Neural crest cell (in vitro differentiated cells): ENCODE data around the gene HM13. TPM values are rescaled to one million over a fixed set of nuclear protein-coding genes. Genes with fewer than 3 reads are reported as not detected.

Experiments used
- DNase-seq: peaks from one replicate; pipeline ENCODE4 v3.0.0; 2021; ENCODE audit warnings: low read depth, mixed read lengths, low spot score
- H3K27ac Mint-ChIP-seq: one replicate; pipeline ENCODE4 v1.8.0; 2021; ENCODE audit warnings: mild to moderate bottlenecking, mixed read lengths; ENCODE audit not compliant: unreplicated experiment
- H3K27me3 Mint-ChIP-seq: 2 replicates; pipeline ENCODE4 v1.8.0; 2021; ENCODE audit warnings: low read depth, mild to moderate bottlenecking, mixed read lengths
- H3K36me3 Mint-ChIP-seq: 2 replicates; pipeline ENCODE4 v1.8.0; 2021; ENCODE audit warnings: low read depth, mild to moderate bottlenecking, mixed read lengths
- H3K4me1 Mint-ChIP-seq: 2 replicates; pipeline ENCODE4 v1.8.0; 2021; ENCODE audit warnings: mixed read lengths
- H3K4me3 Mint-ChIP-seq: one replicate; pipeline ENCODE4 v1.8.0; 2021; ENCODE audit warnings: mild to moderate bottlenecking, mixed read lengths
- H3K9me3 Mint-ChIP-seq: 2 replicates; pipeline ENCODE4 v1.8.0; 2021; ENCODE audit warnings: mixed read lengths
- CTCF ChIP-seq: fragments of 200-600 bp; sonication (generic); conservative IDR thresholded peaks from 2 replicates; pipeline ENCODE4 v1.5.0; 2021; ENCODE audit warnings: antibody characterized with exemption, mild to moderate bottlenecking
- total RNA-seq: library from RNA; stranded (reverse); gene quantifications from 2 replicates; pipeline ENCODE4 v1.2.1, GENCODE V29; 2021

Gene HM13
- total RNA-seq, 1 donor from 2014 or later, result 179 TPM

GRCh38 chr20:31568041-31568731 is 53.9 kb downstream of the HM13 start:
- no peak for TF ChIP-seq CTCF
- DNase-seq, result no peak
- Mint-ChIP-seq H3K4me1 (peaks cover 27% of the 10 kb centered on the region), H3K27ac (no peak overlapping the region), H3K4me3 (peak overlapping the region; percentile 39), H3K9me3 (no peaks in the 10 kb centered on the region), H3K36me3 (peaks cover 3% of the 10 kb centered on the region), H3K27me3 (peaks cover 15% of the 10 kb centered on the region)

GRCh38 chr20:31568773-31569162 is 54.5 kb downstream of the HM13 start:
- Mint-ChIP-seq H3K4me3 (peak overlapping the region; percentile 39), H3K4me1 (peaks cover 33% of the 10 kb centered on the region), H3K27ac (no peak overlapping the region), H3K27me3 (peaks cover 15% of the 10 kb centered on the region), H3K36me3 (peaks cover 2% of the 10 kb centered on the region), H3K9me3 (no peaks in the 10 kb centered on the region)
- DNase-seq, result no peak
- TF ChIP-seq CTCF, result no peak

- Mint-ChIP-seq H3K4me3 (peak overlapping the region; percentile 57), H3K9me3 (no peaks in the 10 kb centered on the region), H3K36me3 (peaks cover 2% of the 10 kb centered on the region), H3K4me1 (peaks cover 38% of the 10 kb centered on the region), H3K27me3 (peaks cover 15% of the 10 kb centered on the region), H3K27ac (no peak overlapping the region)
- peak; percentile 84 for DNase-seq
- TF ChIP-seq CTCF, result peak; percentile 98
These were observed 55.1 kb downstream of the HM13 start for GRCh38 chr20:31569163-31570020.

GRCh38 chr20:31570021-31570463 is 55.8 kb downstream of the HM13 start:
- H3K4me3 Mint-ChIP-seq, result peak overlapping the region; percentile 57
- H3K27me3 Mint-ChIP-seq, result peaks cover 15% of the 10 kb centered on the region
- no peak for DNase-seq

More at GRCh38 chr20:31570021-31570463, 55.8 kb downstream of the HM13 start:
- Mint-ChIP-seq H3K27ac (no peak overlapping the region), H3K4me1 (peaks cover 38% of the 10 kb centered on the region), H3K9me3 (no peaks in the 10 kb centered on the region), H3K36me3 (peaks cover 2% of the 10 kb centered on the region)
- no peak for TF ChIP-seq CTCF
